Tibial artery (tissue), 4 donors: ENCODE measurements around the gene TSPY4.
"Not testable (repeated sequence)": the region's sequence is repeated elsewhere in the genome, so short reads cannot be mapped to it uniquely, and the experiment has no call there.

ENCODE experiments used
- DNase-seq, 2 donors: peaks; one replicate each; pipeline ENCODE4 v3.0.0-alpha.2; 2019
- H3K27ac ChIP-seq, 2 donors: fragments of 200-600 bp; sonication (generic) in 1 of 2; 1 replicate in 1 of 2; 2 replicates in 1 of 2; pipeline ENCODE4 v1.5.1; 2018 to 2019; ENCODE audit warnings: mild to moderate bottlenecking in 1 of 2
- H3K27me3 ChIP-seq, 2 donors: fragments of 200-600 bp; sonication (generic) in 1 of 2; one replicate each; pipeline versions ENCODE4 v1.5.1 to v1.6.0; 2016 to 2019
- H3K36me3 ChIP-seq, 3 donors: fragments of 200-600 bp; sonication (generic) in 2 of 3; one replicate each; pipeline ENCODE4 v1.5.1; 2016 to 2019; ENCODE audit warnings: mild to moderate bottlenecking in 2 of 3
- H3K4me1 ChIP-seq, 4 donors: fragments of 200-600 bp; sonication (generic) in 2 of 4; 1 replicate in 3 of 4; 2 replicates in 1 of 4; pipeline ENCODE4 v1.5.1; 2016 to 2019
- H3K4me3 ChIP-seq, 2 donors: fragments of 200-600 bp; sonication (generic) in 1 of 2; 1 replicate in 1 of 2; 2 replicates in 1 of 2; pipeline ENCODE4 v1.5.1; 2018 to 2019; ENCODE audit warnings: mild to moderate bottlenecking in 2 of 2
- H3K9me3 ChIP-seq, 3 donors: fragments of 200-600 bp; sonication (generic) in 1 of 3; one replicate each; pipeline ENCODE4 v1.5.1; 2016 to 2019
- CTCF ChIP-seq, 2 experiments: fragments of 200-600 bp in 1 of 2; fragments of 450-650 bp in 1 of 2; IDR thresholded peaks; one replicate each; pipeline ENCODE4 v1.5.1; 2017 to 2019; ENCODE audit warnings: antibody characterized with exemption in 2 of 2, mild to moderate bottlenecking in 1 of 2, moderate library complexity in 1 of 2
- intact Hi-C: fragments of 100-400 bp; cut with DNase I; formaldehyde crosslinking; loops from one replicate; pipeline ENCODE4 v1.15.0; 2023; ENCODE audit warnings: low total_unique reads

TSPY4 gene

GRCh38 chrY:9337164-9337563 lies at the start of gene TSPY4:
TSPY4 (plus strand) TSS chrY:9337464; CDS start chrY:9337510, 46 bp downstream.
- not testable (repeated sequence) for H3K27ac ChIP-seq

GRCh38 chrY:9320996-9321395 lies 16.3 kb upstream of the TSPY4 start:
- Histone ChIP-seq H3K9me3 (no peaks in the 10 kb centered on the region), H3K4me1 (no peaks in the 10 kb centered on the region), H3K27me3 (no peaks in the 10 kb centered on the region), H3K4me3 (no peak overlapping the region), H3K27ac (no peak overlapping the region), H3K36me3 (no peaks in the 10 kb centered on the region)
- no peak for DNase-seq
- intact Hi-C loops: no loop called here
- no peak for TF ChIP-seq CTCF (IDR thresholded peaks at IDR 0.05)

More at GRCh38 chrY:9337164-9337563, at the start of gene TSPY4:
- H3K27me3 ChIP-seq, H3K4me3 ChIP-seq, H3K36me3 ChIP-seq, intact Hi-C loops, DNase-seq, H3K4me1 ChIP-seq, H3K9me3 ChIP-seq: not testable (repeated sequence)

- intact Hi-C loops, H3K9me3 ChIP-seq, H3K36me3 ChIP-seq, H3K27ac ChIP-seq, H3K4me1 ChIP-seq, H3K27me3 ChIP-seq, DNase-seq, H3K4me3 ChIP-seq: not testable (repeated sequence)
These were observed 20.2 kb downstream of the TSPY4 start, which contains the start of gene TSPY8 for GRCh38 chrY:9357497-9357896. TSPY8 (plus strand) TSS chrY:9357797; CDS start chrY:9357843, 46 bp downstream.
